HG02571 (cell line): ENCODE data around the gene DUSP19.
A peak's percentile ranks its signal among the peaks of the same experiment; 100 is the strongest.

Experiments used
- ATAC-seq: cut with Tn5 transposase; IDR thresholded peaks from one replicate; pipeline ENCODE4 v1.9.1; 2021; ENCODE audit warnings: mild to moderate bottlenecking, moderate library complexity; ENCODE audit not compliant: unreplicated experiment

Gene DUSP19

GRCh38 chr2:183063083-183063482 lies 15.5 kb upstream of the DUSP19 start:
- peak; percentile 50 for ATAC-seq

DNA sequence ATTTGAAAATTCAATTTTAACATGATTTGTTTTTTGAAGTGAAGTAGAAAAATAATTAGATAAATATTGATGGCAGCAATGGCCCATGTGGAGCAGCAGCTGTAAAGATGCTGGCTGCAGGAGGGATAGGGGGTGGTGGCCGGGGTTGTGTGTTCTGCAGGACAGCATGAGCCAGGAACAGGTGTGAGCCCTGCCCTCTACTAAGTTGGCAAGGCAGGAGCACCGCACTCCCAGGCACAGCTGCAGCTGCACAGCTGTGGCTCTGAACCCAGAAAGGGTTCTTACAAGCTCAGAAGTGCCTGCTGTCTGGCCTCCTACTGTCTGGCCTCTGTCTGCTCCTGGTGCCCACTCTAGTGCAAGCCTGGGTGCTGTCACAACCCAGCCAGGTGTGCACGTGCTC lies 10.0 kb upstream of the DUSP19 start:
- ATAC-seq, result no peak

DNA sequence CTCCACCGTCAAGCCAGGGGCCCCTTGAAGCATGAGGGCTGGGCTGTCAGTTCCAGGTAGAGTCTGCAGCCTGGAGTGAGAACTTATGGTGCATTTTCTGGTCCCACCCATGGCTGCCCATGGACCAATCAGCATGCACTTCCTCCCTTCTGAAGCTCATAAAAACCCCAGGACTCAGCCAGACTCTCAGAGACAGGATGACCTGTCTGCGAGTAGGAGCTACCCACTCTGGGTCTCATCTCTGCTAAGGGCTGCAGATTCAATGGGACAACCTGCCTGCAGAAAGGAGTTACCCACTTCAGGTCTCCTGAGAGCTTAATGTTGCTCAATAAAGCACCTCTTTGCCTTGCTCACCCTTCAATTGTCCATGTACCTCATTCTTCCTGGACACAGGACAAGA lies 9.4 kb upstream of the DUSP19 start:
- ATAC-seq, result no peak

- no peak for ATAC-seq
These were observed 7.4 kb upstream of the DUSP19 start for GRCh38 chr2:183070942-183071844.

GRCh38 chr2:183072177-183072576 lies 6.4 kb upstream of the DUSP19 start:
- ATAC-seq, result no peak

- ATAC-seq, result no peak
These were observed 434 bp upstream of the DUSP19 start for GRCh38 chr2:183078163-183078463.

DNA sequence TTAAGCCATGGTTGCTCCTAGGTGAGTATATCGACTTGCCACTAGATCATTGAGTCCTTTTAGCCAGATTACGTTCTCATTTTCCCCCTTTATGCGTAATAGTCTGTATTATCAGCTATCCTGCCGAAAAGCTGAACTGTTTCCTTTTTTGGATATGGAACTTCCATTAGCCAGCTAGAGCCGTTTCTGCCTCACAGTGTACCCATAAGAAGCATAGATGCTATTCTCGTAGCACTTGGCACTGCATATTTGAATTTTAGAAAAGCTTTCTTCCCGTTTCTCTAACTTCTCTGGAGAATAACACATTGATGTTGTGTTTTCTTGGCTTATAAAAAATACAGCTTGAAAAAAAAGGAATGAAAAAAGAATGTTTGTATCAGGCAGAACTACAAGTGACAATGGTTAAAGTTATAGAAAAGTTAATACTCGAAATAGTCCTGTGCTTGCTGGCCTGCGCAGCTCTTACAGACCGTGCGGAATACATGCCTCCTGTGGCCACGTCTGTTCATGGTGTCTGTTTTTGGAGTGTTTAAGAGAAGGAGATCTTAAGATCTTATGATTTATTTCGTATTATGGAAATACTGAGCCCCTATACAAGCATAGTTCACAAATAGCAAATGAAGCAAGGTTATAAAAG lies 710 bp downstream of the DUSP19 start:
- ATAC-seq, result peak; percentile 14

- ATAC-seq, result no peak
These were observed 3.4 kb downstream of the DUSP19 start for GRCh38 chr2:183081911-183082310.

DNA sequence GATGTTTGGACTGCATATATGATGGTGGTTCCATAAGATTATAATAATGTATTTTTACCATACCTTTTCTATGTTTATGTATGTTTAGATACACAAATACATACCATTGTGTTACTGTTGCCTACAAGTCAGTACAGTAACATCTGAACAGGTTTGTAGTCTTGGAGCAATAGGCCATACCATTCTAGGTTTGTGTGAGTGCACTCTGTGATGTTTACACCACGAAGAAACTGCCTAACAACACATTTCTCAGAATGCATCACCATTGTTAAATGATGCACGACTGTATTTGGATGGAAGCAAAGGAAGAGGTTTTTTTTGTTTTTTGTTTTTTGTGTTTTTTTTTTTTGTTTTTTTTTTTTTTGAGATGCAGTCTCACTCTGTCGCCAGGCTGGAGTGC lies 9.5 kb downstream of the DUSP19 start:
- no peak for ATAC-seq

DNA sequence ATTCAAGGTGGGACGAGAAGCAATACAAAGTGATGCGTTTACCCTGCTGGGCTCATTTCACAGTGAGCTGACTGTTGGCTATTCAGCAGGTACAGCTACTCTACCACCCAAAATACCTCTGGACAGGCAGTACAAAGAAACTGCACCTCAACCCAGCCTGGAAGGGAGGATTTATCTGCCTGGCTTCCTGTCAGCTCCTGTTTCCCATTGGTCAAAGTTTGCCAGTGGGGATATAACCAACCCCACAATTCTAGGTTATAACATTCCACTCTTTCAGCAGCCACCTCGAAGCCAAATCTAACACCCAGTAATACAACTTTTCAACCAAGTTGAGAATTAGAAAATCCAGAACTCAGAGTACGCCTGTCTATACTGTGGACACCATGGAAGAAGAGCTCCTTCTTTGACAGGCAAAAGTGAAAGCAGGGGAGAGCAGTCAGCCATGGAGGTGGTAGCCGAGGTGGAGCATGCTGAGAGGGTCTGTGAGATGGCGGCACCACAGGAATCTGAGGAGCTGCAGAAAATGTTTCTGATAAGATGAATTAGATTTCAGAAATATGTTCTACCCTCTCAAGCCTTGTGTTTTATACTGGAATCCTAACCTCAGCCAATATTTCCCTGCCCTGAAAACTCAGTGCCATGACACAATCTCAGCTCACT lies 10.8 kb downstream of the DUSP19 start:
- peak; percentile 61 for ATAC-seq

GRCh38 chr2:183091318-183091953 lies 12.9 kb downstream of the DUSP19 start:
- ATAC-seq, result no peak

GRCh38 chr2:183091954-183092345 lies 13.4 kb downstream of the DUSP19 start:
- ATAC-seq, result no peak

DNA sequence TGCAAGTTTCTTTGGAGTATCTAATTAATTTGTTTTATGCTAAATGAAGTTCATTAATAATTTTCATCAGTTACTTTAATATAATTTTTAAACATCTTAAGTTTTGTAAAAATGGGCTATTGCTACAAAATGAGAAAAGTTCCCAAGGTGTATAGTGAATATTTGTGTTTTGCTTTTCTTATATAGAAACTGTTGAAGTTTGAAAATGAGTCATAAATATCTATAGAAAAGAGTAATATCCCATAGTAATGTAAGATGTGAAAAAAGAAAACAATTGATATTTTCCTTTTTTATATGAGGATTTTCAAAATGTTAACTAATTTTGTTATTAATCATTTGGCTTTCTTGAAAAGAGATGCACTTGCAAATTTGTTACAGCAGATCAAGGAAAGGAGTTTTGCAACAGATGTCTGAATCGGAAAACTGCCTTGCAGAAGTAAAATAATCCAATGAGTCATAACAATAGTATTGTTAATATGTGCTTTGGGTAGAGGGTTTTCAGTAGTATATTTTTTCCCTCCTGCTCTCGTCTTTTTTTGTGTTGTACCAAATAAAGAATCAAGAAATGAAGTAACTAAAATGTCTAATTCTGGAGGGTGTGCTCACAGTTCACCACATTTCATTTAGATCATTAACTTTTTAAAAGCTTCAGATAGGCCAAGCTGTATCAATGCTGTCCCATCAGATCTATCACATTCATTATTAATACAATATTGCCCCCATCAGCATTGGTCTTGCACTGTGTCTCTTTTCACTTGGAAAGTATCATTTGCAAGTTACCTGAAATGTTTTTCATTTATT lies 15.5 kb downstream of the DUSP19 start:
- peak; percentile 66 for ATAC-seq

DNA sequence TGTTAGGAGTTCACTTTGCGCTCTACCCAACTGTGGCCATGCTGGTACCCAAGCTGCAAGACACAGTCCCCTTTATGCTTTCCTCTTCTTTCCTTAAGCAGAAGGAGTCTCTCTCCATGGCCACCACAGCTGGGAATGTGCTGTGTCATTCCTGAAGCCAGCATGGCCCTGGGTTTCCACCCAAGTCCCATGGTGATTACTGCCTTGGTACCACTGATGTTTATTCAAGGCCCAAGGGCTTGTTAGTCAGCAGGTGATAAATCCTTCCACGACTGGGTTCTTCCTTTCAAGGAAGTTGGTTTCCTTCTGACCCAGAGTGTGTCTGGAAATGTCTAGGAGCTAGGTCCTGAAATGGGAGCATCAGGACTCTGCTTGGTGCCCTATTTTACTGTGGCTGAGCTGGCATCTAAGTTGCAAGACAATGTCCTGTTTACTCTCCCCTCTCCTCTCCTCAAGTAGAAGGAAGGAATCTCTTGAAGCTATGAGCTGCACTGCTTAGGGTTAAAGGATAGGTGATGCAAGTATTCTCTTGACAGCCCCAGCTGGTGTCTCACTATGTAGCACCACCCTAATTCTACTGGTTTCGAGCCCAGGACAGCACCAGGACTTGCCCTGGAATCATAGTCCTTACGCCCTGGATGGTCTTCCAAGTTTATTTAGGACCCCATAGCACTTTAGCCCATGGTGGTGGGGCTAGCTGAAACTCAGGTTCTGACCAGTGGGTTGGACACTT lies 27.0 kb downstream of the DUSP19 start:
- no peak for ATAC-seq

- ATAC-seq, result no peak
These were observed 34.0 kb downstream of the DUSP19 start for GRCh38 chr2:183112577-183112976.

- no peak for ATAC-seq
These were observed 35.1 kb downstream of the DUSP19 start for GRCh38 chr2:183113630-183114029.

- ATAC-seq, result no peak
These were observed 38.7 kb downstream of the DUSP19 start for GRCh38 chr2:183117226-183117625.

- ATAC-seq, result no peak
These were observed 44.8 kb downstream of the DUSP19 start for GRCh38 chr2:183123117-183123958.

GRCh38 chr2:183123959-183124221 lies 45.3 kb downstream of the DUSP19 start:
- peak; percentile 38 for ATAC-seq
